ENCODE measurements around the gene GPC6. TPM values are rescaled to one million over a fixed set of nuclear protein-coding genes. Genes with fewer than 3 reads are reported as not detected.

GPC6 gene
- total and polyA plus RNA-seq, 2 experiments from 2014 or later, result 26.0 to 92.8 TPM

DNA sequence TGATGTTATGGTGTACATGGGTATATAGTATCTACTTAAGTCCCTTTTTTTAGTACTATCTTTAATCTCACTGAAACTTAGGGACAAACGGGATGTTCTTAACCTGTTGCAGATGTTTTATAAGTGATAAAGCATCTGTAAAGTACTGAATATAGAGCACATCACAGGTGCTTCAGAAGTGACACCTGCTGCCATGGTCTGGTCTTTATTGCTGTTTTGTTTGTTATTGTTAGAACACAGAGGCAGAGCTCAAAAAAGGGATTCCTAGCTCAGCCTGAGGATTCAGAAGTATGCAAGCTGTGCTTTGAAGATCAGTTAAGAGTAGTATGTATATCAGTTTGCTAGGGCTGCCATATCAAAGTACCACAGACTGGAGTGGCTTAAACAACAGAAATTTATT, 1033.4 kb downstream of the GPC6 start:
- Histone ChIP-seq H3K36me3 (replicated peaks; ENCODE audit: insufficient read depth, low read depth) (no peaks in the 10 kb centered on the region), H2AFZ (no peak overlapping the region), H3K9me2 (replicated peaks; ENCODE audit: insufficient read depth) (no peaks in the 10 kb centered on the region), H3K79me2 (no peaks in the 10 kb centered on the region), H4K20me1 (ENCODE audit: insufficient read depth, poor library complexity, severe bottlenecking) (no peaks in the 10 kb centered on the region), H3K27ac (no peak overlapping the region), H3K9me3 (ENCODE audit: low read depth) (no peaks in the 10 kb centered on the region), H3K27me3 (no peaks in the 10 kb centered on the region), H3K4me2 (no peak overlapping the region), H3K4me1 (ENCODE audit: insufficient read depth) (no peaks in the 10 kb centered on the region), H3K4me3 (no peak overlapping the region)
- TF ChIP-seq EZH2phosphoT487 (IDR thresholded peaks at IDR 0.05; ENCODE audit: low read depth, severe bottlenecking, unreplicated experiment) (no peak), CTCF (IDR thresholded peaks at IDR 0.05; ENCODE audit: poor library complexity) (no peak), EZH2 (IDR thresholded peaks at IDR 0.05; ENCODE audit: borderline replicate concordance) (no peak)
- no peak for DNase-seq (ENCODE audit: low spot score)
- 92% methylated on average over 1 of the region's 1 CpG for WGBS (ENCODE audit: low lambda C conversion rate, missing lambda C conversion rate)

DNA sequence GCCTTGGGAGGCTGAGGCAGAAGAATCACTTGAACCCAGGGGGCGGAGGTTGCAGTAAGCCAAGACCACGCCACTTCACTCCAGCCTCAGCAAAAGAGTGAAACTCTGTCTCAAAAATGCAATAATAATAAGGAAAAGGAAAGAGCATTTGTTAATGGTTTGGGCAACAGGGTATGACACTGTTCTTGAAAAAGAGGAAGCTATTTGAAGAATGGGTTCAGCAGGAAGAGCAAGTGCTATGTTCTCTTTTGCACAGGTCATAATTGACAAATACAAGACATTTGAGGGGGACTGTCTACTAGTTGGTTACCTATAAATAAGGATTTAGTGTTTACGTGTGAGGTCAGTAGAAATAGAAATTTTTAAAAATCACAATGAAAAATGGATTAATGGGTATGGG, 1034.6 kb downstream of the GPC6 start:
- WGBS (ENCODE audit: low lambda C conversion rate, missing lambda C conversion rate), result 93% methylated on average over 3 of the region's 3 CpGs
- Histone ChIP-seq H3K27ac (no peak overlapping the region), H3K36me3 (replicated peaks; ENCODE audit: insufficient read depth, low read depth) (no peaks in the 10 kb centered on the region), H3K4me1 (ENCODE audit: insufficient read depth) (no peaks in the 10 kb centered on the region), H3K27me3 (no peaks in the 10 kb centered on the region), H3K9me2 (replicated peaks; ENCODE audit: insufficient read depth) (no peaks in the 10 kb centered on the region), H4K20me1 (ENCODE audit: insufficient read depth, poor library complexity, severe bottlenecking) (no peaks in the 10 kb centered on the region), H3K4me3 (no peak overlapping the region), H2AFZ (no peak overlapping the region), H3K4me2 (no peak overlapping the region), H3K79me2 (no peaks in the 10 kb centered on the region), H3K9me3 (ENCODE audit: low read depth) (no peaks in the 10 kb centered on the region)
- TF ChIP-seq CTCF (IDR thresholded peaks at IDR 0.05; ENCODE audit: poor library complexity) (no peak), EZH2phosphoT487 (IDR thresholded peaks at IDR 0.05; ENCODE audit: low read depth, severe bottlenecking, unreplicated experiment) (no peak), EZH2 (IDR thresholded peaks at IDR 0.05; ENCODE audit: borderline replicate concordance) (no peak)
- DNase-seq (ENCODE audit: low spot score), result no peak

DNA sequence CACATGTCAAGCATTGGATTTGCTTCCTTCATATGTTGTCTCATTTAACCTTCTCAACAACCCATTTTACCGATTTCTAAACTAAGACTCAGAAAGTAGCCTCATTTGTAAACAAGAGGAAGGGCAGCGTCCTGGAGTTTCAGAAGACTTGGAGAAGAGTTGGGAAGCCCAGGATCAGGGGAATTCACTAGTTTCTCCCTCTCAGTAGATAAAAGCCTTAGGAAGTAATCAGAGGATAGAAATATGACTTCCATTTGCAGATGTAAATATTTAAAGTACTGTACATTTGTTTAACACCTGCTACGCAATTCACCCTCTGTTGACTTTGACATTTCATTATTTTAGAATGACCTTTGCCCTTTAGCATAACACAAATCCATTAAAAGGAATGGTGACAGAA, 1036.4 kb downstream of the GPC6 start:
- no peak overlapping the region for H2AFZ ChIP-seq
- H3K4me1 ChIP-seq (ENCODE audit: insufficient read depth), result no peaks in the 10 kb centered on the region
- no peaks in the 10 kb centered on the region for H4K20me1 ChIP-seq (ENCODE audit: insufficient read depth, poor library complexity, severe bottlenecking)
- H3K36me3 ChIP-seq (replicated peaks; ENCODE audit: insufficient read depth, low read depth), result no peaks in the 10 kb centered on the region
- H3K79me2 ChIP-seq, result no peaks in the 10 kb centered on the region
- H3K4me3 ChIP-seq, result no peak overlapping the region
- no peaks in the 10 kb centered on the region for H3K27me3 ChIP-seq
- no peaks in the 10 kb centered on the region for H3K9me2 ChIP-seq (replicated peaks; ENCODE audit: insufficient read depth)
- DNase-seq (ENCODE audit: low spot score), result no peak
- TF ChIP-seq EZH2 (IDR thresholded peaks at IDR 0.05; ENCODE audit: borderline replicate concordance) (no peak), CTCF (IDR thresholded peaks at IDR 0.05; ENCODE audit: poor library complexity) (no peak), EZH2phosphoT487 (IDR thresholded peaks at IDR 0.05; ENCODE audit: low read depth, severe bottlenecking, unreplicated experiment) (no peak)
- H3K9me3 ChIP-seq (ENCODE audit: low read depth), result no peaks in the 10 kb centered on the region
- WGBS (ENCODE audit: low lambda C conversion rate, missing lambda C conversion rate), result 82% methylated on average over 3 of the region's 3 CpGs
- no peak overlapping the region for H3K4me2 ChIP-seq
- no peak overlapping the region for H3K27ac ChIP-seq
